Measurements from ENCODE around the gene CACNG4. TPM values are rescaled to one million over a fixed set of nuclear protein-coding genes. Genes with fewer than 3 reads are reported as not detected.

Gene CACNG4
- total and polyA plus RNA-seq, 9 of the 15 experiments (the other 6 are each of a cell fraction or from before 2014, with no cell fraction given): 0.07 TPM; not detected in 8

GRCh38 chr17:66980896-66981295 is 16.4 kb downstream of the CACNG4 start:
- Histone ChIP-seq H3K27ac (ENCODE audit: extremely low read depth, low read depth, low read length) (no peak overlapping the region), H3K4me3 (no peak overlapping the region), H3K79me2 (ENCODE audit: control insufficient read depth, insufficient read depth, low read length) (no peaks in the 10 kb centered on the region), H2AFZ (ENCODE audit: low read depth, low read length) (no peak overlapping the region), H3K4me1 (replicated peaks in 1 of 2; ENCODE audit: control insufficient read depth in 2 of 2, insufficient read depth in 2 of 2, low read length in 2 of 2) (no peaks in the 10 kb centered on the region; a peak in 1 of 5 replicates), H3K4me2 (ENCODE audit: insufficient read depth, low read length) (no peak overlapping the region), H4K20me1 (replicated peaks; ENCODE audit: control insufficient read depth, insufficient read depth, low read length) (peaks cover 6% of the 10 kb centered on the region; the same call in 1 of the 2 replicates), H3K9me3 (replicated peaks; ENCODE audit: control insufficient read depth, insufficient read depth, low read depth, low read length) (no peaks in the 10 kb centered on the region), H3K9me1 (ENCODE audit: control insufficient read depth, insufficient read depth, low read length) (no peaks in the 10 kb centered on the region), H3K27me3 (ENCODE audit: control insufficient read depth in 2 of 2, insufficient read depth in 2 of 2, low read length in 2 of 2) (peaks cover 7 to 50% of the 10 kb centered on the region in 2 experiments; a peak in 4 of 5 replicates), H3K9ac (ENCODE audit: insufficient read depth in 1 of 2, low read depth in 2 of 2, low read length in 2 of 2) (no peak overlapping the region), H3K36me3 (ENCODE audit: control insufficient read depth, insufficient read depth, low read length) (no peaks in the 10 kb centered on the region)
- intact Hi-C loops (cut with micrococcal nuclease) (no loop called here), in situ Hi-C loops (cut with MboI) (no loop called here)
- WGBS (ENCODE audit: insufficient coverage, low coverage, missing lambda C conversion rate): 2% methylated on average over 7 of the region's 7 CpGs
- ATAC-seq (no peak), DNase-seq (ENCODE audit: extremely low read depth in 1 of 4, low spot score in 3 of 4) (no peak), FAIRE-seq (no peak)
- ChIA-PET POLR2A (interaction anchor here (0.7 kb wide), 1 partner anchor 256 kb away, joined by 3 read pairs; no protein-coding TSS in a partner anchor), CTCF (ENCODE audit: low intra/inter-chr PET ratio) (no interaction called here)
- BruUV-seq (replicated peaks): no TSS peak
- no peak for TF ChIP-seq FOXA3 (CRISPR knock-in tag; conservative IDR thresholded peaks at IDR 0.05 in 1 of 2, IDR thresholded peaks at IDR 0.05 in 1 of 2)
- TF ChIP-seq KDM2B (CRISPR knock-in tag; IDR thresholded peaks at IDR 0.05): no peak
- TF ChIP-seq TOE1 (IDR thresholded peaks at IDR 0.05; ENCODE audit: borderline replicate concordance): no peak
- no peak for TF ChIP-seq TOE1 (CRISPR knock-in tag; IDR thresholded peaks at IDR 0.05; ENCODE audit: borderline replicate concordance, low read depth)
- TF ChIP-seq THAP7 (CRISPR knock-in tag; IDR thresholded peaks at IDR 0.05): no peak
- no peak for TF ChIP-seq KLF16 (IDR thresholded peaks at IDR 0.05)
- no peak for TF ChIP-seq ZNF75A (CRISPR knock-in tag; IDR thresholded peaks at IDR 0.05)
- TF ChIP-seq MTA2 (IDR thresholded peaks at IDR 0.05; ENCODE audit: low read depth): no peak
- TF ChIP-seq PREB (CRISPR knock-in tag; IDR thresholded peaks at IDR 0.05): no peak
- no peak for TF ChIP-seq ZNF407 (IDR thresholded peaks at IDR 0.05; ENCODE audit: low read depth)
- TF ChIP-seq ZNF124 (CRISPR knock-in tag; IDR thresholded peaks at IDR 0.05): no peak
- TF ChIP-seq HNRNPL (IDR thresholded peaks at IDR 0.05; ENCODE audit: low read depth, low read length): no peak

Measured in K562 (cell line).